HepG2 (cell line): Measurements from ENCODE around the gene OFD1. TPM values are rescaled to one million over a fixed set of nuclear protein-coding genes. Genes with fewer than 3 reads are reported as not detected.
"Not testable (repeated sequence)": the region's sequence is repeated elsewhere in the genome, so short reads cannot be mapped to it uniquely, and the experiment has no call there.

Source experiments
- ATAC-seq: fragments of 200-7000 bp; cut with Tn5 transposase; 3 replicates; pipeline ENCODE4 v1.9.1; 2020; ENCODE audit warnings: mild to moderate bottlenecking, moderate library complexity
- BruUV-seq: library from RNA; stranded (reverse); fragments of 400-500 nt; replicated peaks from 2 replicates; lab custom pipeline; 2021; lab: Mats Ljungman, UMichigan
- CTCF ChIA-PET: fragments of 300-600 bp; formaldehyde crosslinking; extraction: SDS; loops from one replicate; lab custom pipeline; 2021; ENCODE audit warnings: low total read pairs, inconsistent platforms, low intra/inter-chr PET ratio; lab: Yijun Ruan, JAX
- POLR2A ChIA-PET: fragments of 350-600 bp; sonication (Branson Sonifier 250); formaldehyde crosslinking; loops from one replicate; lab custom pipeline; 2020; ENCODE audit warnings: antibody characterized with exemption, inconsistent platforms; lab: Yijun Ruan, JAX
- DNase-seq: peaks from one replicate; pipeline ENCODE4 v3.0.0-alpha.2; 2015; ENCODE audit warnings: low spot score
- FAIRE-seq: peaks from 3 replicates; lab custom pipeline; 2011; peaks lifted over from hg19 to GRCh38; lab: Jason Lieb, UNC
- H2AFZ ChIP-seq: one replicate; pipeline ENCODE4 v1.6.1; 2011; ENCODE audit warnings: low read length, inconsistent platforms
- H3K27ac ChIP-seq: fragments of 300-600 bp; 3 replicates; pipeline ENCODE4 v1.8.0; 2011; ENCODE audit warnings: mixed run types, mild to moderate bottlenecking, mixed read lengths, low read length, inconsistent platforms; ENCODE audit not compliant: insufficient read depth; ENCODE audit errors: extremely low read length
- H3K27me3 ChIP-seq, 2 experiments: fragments of 200-600 bp in 1 of 2; 2 replicates in 1 of 2; 3 replicates in 1 of 2; pipeline versions ENCODE4 v1.6.0 to v1.8.0; 2011; ENCODE audit warnings: low read length in 2 of 2, mild to moderate bottlenecking in 2 of 2, moderate library complexity in 2 of 2, inconsistent platforms in 1 of 2; ENCODE audit not compliant: insufficient read depth in 2 of 2, control insufficient read depth in 1 of 2
- H3K36me3 ChIP-seq, 2 experiments: fragments of 200-600 bp in 1 of 2; replicated peaks in 1 of 2; 2 replicates in 1 of 2; 3 replicates in 1 of 2; pipeline versions ENCODE4 v1.5.1 to v1.8.0; 2011; ENCODE audit warnings: low read length in 2 of 2, inconsistent platforms in 1 of 2; ENCODE audit not compliant: insufficient read depth in 2 of 2, control insufficient read depth in 1 of 2
- H3K4me1 ChIP-seq: 2 replicates; pipeline ENCODE4 v1.5.1; 2012; ENCODE audit warnings: low read length, inconsistent platforms; ENCODE audit not compliant: insufficient read depth
- H3K4me2 ChIP-seq: 2 replicates; pipeline ENCODE4 v1.6.0; 2011; ENCODE audit warnings: low read depth, low read length, inconsistent platforms
- H3K4me3 ChIP-seq, 3 experiments: fragments of 200-600 bp in 1 of 3; sonication (generic), shearing (Covaris generic) in 1 of 3; replicated peaks in 1 of 3; 2 replicates each; pipeline ENCODE4 v1.5.1; 2011 to 2016; ENCODE audit warnings: low read length in 3 of 3, inconsistent platforms in 2 of 3, low read depth in 2 of 3, mild to moderate bottlenecking in 2 of 3, control low read depth in 1 of 3, mixed read lengths in 1 of 3; ENCODE audit not compliant: insufficient read depth in 1 of 3
- H3K79me2 ChIP-seq: one replicate; pipeline ENCODE4 v1.6.1; 2011; ENCODE audit warnings: low read length, inconsistent platforms; ENCODE audit not compliant: insufficient read depth
- H3K9ac ChIP-seq: 2 replicates; pipeline ENCODE4 v1.6.0; 2011; ENCODE audit warnings: mild to moderate bottlenecking, low read depth, low read length, inconsistent platforms; ENCODE audit not compliant: insufficient read depth
- H3K9me3 ChIP-seq: 2 replicates; pipeline ENCODE4 v1.5.1; 2012; ENCODE audit warnings: mild to moderate bottlenecking, low read length
- H4K20me1 ChIP-seq: 2 replicates; pipeline ENCODE4 v1.6.0; 2011; ENCODE audit warnings: inconsistent platforms, mild to moderate bottlenecking, low read length, moderate library complexity; ENCODE audit not compliant: insufficient read depth
- ASH2L ChIP-seq: fragments of 300-600, 200-600 bp; sonication (generic); IDR thresholded peaks from 2 replicates; pipeline ENCODE4 v1.7.0; 2017; ENCODE audit warnings: low read depth, mild to moderate bottlenecking, moderate library complexity, mixed read lengths, low read length; ENCODE audit not compliant: insufficient read length
- TRIM24 ChIP-seq: sonication (generic); formaldehyde crosslinking; IDR thresholded peaks from 2 replicates; pipeline ENCODE4 v1.8.0; 2022; ENCODE audit warnings: mild to moderate bottlenecking, missing genetic modification reagents
- ZBTB38 ChIP-seq: sonication (generic); formaldehyde crosslinking; IDR thresholded peaks from 2 replicates; pipeline ENCODE4 v1.5.1; 2020; ENCODE audit warnings: mild to moderate bottlenecking, missing genetic modification reagents
- ZNF7 ChIP-seq: IDR thresholded peaks from 2 replicates; pipeline ENCODE4 v1.6.1; 2016; ENCODE audit warnings: missing biosample characterization, missing genetic modification reagents
- ZNF850 ChIP-seq: sonication (generic); formaldehyde crosslinking; conservative IDR thresholded peaks from 2 replicates; pipeline ENCODE4 v1.9.0; 2021; ENCODE audit warnings: mild to moderate bottlenecking, missing genetic modification reagents
- WGBS: methylation state at CpG from one replicate; pipeline ENCODE4 v1.1.6; 2017; ENCODE audit warnings: low lambda C conversion rate; 5-methylcytosine and 5-hydroxymethylcytosine counted together
- in situ Hi-C: cut with HindIII; loops from 2 replicates; pipeline ENCODE4 v1.10.0; 2017; ENCODE audit warnings: low pct_unique_long_range_greater_than_20kb; ENCODE audit not compliant: extremely low pct_ligation_motif_present
- intact Hi-C: fragments of 100-400 bp; cut with micrococcal nuclease; formaldehyde crosslinking; loops from one replicate; pipeline ENCODE4 v1.10.0; 2022; ENCODE audit not compliant: unreplicated experiment
- polyA plus RNA-seq, 8 experiments: library from polyadenylated mRNA; depleted of rRNA in 3 of 8; stranded (reverse) in 7 of 8; unstranded in 1 of 8; fragments of >200 nt; fragmentation: Illumina TruSeq in 4 of 8; extraction: Trizol in 4 of 8; gene quantifications; 2 replicates each; pipeline versions ENCODE4 v1.2.1 to v1.2.3, GENCODE V29; 2011 to 2016; ENCODE audit warnings: low read depth in 4 of 8, missing spikeins in 1 of 8, mixed read lengths in 1 of 8; ENCODE audit not compliant: insufficient read depth in 1 of 8
- total RNA-seq, 5 experiments: library from RNA; depleted of rRNA; stranded (reverse); fragments of >200 nt; fragmentation: Illumina TruSeq; extraction: Trizol; gene quantifications; 2 replicates each; pipeline ENCODE4 v1.2.3, GENCODE V29; 2016; ENCODE audit warnings: low read depth in 1 of 5
- TF ChIP-seq, protein P1 (sequence below): IDR thresholded peaks from 2 replicates; pipeline ENCODE4 v1.6.1; 2016; ENCODE audit warnings: low read depth, control low read depth
- TF ChIP-seq, protein P2 (sequence below): sonication (generic); formaldehyde crosslinking; IDR thresholded peaks from 2 replicates; pipeline ENCODE4 v1.4.0; 2020; ENCODE audit warnings: missing genetic modification reagents

OFD1 gene
- total and polyA plus RNA-seq, 2 of the 13 experiments (the other 11 are each of a cell fraction or from before 2014, with no cell fraction given), result 14.9 to 16.4 TPM

DNA sequence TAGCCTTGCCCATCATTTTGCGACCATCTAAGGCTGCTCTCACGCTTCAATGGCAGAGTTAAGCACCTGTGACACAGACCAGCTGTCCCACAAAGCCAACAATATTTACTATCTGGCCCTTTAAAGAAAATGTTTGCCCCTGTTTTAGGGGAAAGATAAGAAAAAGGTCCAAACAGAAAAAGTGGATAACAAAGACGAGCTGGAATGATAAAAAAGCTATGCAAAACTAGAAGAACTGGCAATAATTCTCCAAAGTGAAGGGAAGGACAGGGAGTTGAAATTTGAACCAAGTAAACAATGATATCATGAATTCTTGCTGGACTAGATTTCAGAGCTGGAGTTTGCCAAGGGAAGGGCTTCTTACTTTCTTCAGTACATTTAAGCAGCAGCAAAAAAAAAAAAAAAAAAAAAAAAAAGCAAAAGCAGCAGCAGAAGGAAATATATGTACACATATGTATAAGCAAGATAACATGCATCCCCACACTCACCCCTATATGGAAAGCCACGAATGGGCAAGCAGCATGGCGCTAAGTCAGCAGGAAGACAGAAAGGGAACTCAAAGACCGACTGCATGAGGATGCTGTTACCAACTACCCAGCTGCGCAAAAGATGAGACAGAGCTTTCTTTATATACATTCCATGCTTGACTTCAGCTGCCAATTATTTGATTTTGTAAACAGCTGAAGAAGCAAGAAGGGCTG, 12.6 kb upstream of the OFD1 start:
- Histone ChIP-seq H3K9ac (no peak overlapping the region), H2AFZ (no peak overlapping the region), H4K20me1 (no peaks in the 10 kb centered on the region), H3K9me3 (no peaks in the 10 kb centered on the region), H3K4me3 (no peak overlapping the region)
- ATAC-seq, result no peak
- WGBS, result 92% methylated on average over 5 of the region's 7 CpGs
- in situ Hi-C loops, result no loop called here
- TF ChIP-seq TRIM24 (CRISPR knock-in tag), result no peak
- TF ChIP-seq, protein P1, sequence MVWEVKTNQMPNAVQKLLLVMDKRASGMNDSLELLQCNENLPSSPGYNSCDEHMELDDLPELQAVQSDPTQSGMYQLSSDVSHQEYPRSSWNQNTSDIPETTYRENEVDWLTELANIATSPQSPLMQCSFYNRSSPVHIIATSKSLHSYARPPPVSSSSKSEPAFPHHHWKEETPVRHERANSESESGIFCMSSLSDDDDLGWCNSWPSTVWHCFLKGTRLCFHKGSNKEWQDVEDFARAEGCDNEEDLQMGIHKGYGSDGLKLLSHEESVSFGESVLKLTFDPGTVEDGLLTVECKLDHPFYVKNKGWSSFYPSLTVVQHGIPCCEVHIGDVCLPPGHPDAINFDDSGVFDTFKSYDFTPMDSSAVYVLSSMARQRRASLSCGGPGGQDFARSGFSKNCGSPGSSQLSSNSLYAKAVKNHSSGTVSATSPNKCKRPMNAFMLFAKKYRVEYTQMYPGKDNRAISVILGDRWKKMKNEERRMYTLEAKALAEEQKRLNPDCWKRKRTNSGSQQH (CRISPR knock-in tag), result no peak
- no peak for TF ChIP-seq ZNF7
- TF ChIP-seq ASH2L, result no peak
- TF ChIP-seq ZNF850 (CRISPR knock-in tag), result no peak
- TF ChIP-seq, all 625 proteins: peak for 0
- intact Hi-C loops, result no loop called here
- ChIA-PET POLR2A (no interaction called here), CTCF (no interaction called here)
- Histone ChIP-seq H3K27ac (no peak overlapping the region), H3K79me2 (no peaks in the 10 kb centered on the region), H3K4me2 (no peak overlapping the region), H3K4me1 (no peaks in the 10 kb centered on the region), H3K27me3 (no peaks in the 10 kb centered on the region), H3K36me3 (peaks cover 0 to 1% of the 10 kb centered on the region in 2 experiments; a peak in 1 of 5 replicates)
- no TSS peak for BruUV-seq
- DNase-seq (no peak), FAIRE-seq (no peak)

DNA sequence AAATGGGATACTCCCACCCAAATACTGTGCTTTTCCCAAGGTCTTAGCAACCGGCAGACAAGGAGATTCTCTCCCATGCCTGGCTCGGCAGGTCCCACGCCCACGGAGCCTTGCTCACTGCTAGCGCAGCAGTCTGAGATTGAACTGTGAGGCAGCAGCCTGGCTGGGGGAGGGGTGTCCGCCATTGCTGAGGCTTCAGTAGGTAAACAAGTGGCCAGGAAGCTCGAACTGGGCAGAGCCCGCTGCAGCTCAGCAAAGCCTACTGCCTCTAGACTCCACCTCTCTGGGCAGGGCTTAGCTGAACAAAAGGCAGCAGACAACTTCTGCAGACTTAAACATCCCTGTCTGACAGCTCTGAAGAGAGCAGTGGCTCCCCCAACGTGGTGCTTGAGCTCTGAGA, 9.7 kb upstream of the OFD1 start:
- ATAC-seq, H3K4me2 ChIP-seq, H3K4me3 ChIP-seq, intact Hi-C loops, H3K36me3 ChIP-seq, H3K9ac ChIP-seq, FAIRE-seq, H3K9me3 ChIP-seq, H3K27ac ChIP-seq, H3K79me2 ChIP-seq, H2AFZ ChIP-seq, H3K27me3 ChIP-seq, in situ Hi-C loops, CTCF ChIA-PET, H3K4me1 ChIP-seq, BruUV-seq, H4K20me1 ChIP-seq, DNase-seq: not testable (repeated sequence)
- POLR2A ChIA-PET, result interaction anchor here (0.7 kb wide), 1 partner anchor 10 kb away, joined by 3 read pairs; the partner anchor contains the start of genes OFD1 and TRAPPC2
- TF ChIP-seq ZBTB38, result peak; percentile 34; the same call in 1 of the 2 replicates
- TF ChIP-seq, protein P2, sequence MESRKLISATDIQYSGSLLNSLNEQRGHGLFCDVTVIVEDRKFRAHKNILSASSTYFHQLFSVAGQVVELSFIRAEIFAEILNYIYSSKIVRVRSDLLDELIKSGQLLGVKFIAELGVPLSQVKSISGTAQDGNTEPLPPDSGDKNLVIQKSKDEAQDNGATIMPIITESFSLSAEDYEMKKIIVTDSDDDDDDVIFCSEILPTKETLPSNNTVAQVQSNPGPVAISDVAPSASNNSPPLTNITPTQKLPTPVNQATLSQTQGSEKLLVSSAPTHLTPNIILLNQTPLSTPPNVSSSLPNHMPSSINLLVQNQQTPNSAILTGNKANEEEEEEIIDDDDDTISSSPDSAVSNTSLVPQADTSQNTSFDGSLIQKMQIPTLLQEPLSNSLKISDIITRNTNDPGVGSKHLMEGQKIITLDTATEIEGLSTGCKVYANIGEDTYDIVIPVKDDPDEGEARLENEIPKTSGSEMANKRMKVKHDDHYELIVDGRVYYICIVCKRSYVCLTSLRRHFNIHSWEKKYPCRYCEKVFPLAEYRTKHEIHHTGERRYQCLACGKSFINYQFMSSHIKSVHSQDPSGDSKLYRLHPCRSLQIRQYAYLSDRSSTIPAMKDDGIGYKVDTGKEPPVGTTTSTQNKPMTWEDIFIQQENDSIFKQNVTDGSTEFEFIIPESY (CRISPR knock-in tag), result peak; percentile 89
- WGBS, result no CpG with 5 or more reads among the region's 9 CpGs

DNA sequence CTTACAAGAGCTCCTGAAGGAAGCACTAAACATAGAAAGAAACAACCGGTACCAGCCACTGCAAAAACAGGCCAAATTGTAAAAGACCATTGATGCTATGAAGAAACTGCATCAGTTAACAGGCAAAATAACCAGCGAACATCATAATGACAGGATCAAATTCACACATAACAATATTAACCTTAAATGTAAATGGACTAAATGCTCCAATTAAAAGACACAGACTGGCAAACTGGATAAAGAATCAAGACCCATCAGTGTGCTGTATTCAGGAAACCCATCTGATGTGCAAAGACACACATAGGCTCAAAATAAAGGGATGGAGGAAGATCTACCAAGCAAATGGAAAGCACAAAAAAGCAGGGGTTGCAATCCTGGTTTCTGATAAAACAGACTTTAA, 8.0 kb upstream of the OFD1 start:
- intact Hi-C loops, BruUV-seq, H3K79me2 ChIP-seq, H2AFZ ChIP-seq, ATAC-seq, H3K4me2 ChIP-seq, H3K36me3 ChIP-seq, DNase-seq, H3K9ac ChIP-seq, H3K9me3 ChIP-seq, H3K27ac ChIP-seq, in situ Hi-C loops, H3K27me3 ChIP-seq, CTCF ChIA-PET, POLR2A ChIA-PET, FAIRE-seq, H4K20me1 ChIP-seq, H3K4me3 ChIP-seq, H3K4me1 ChIP-seq: not testable (repeated sequence)
- WGBS, result 94% methylated on average over 2 of the region's 2 CpGs
